HG03103 (cell line): Measurements from ENCODE around the gene SLC30A2.
"Not testable (repeated sequence)": the region's sequence is repeated elsewhere in the genome, so short reads cannot be mapped to it uniquely, and the experiment has no call there.

ENCODE experiments used
- ATAC-seq: cut with Tn5 transposase; IDR thresholded peaks from one replicate; pipeline ENCODE4 v1.9.1; 2021; ENCODE audit warnings: low read depth; ENCODE audit not compliant: unreplicated experiment

SLC30A2 gene, protein sequence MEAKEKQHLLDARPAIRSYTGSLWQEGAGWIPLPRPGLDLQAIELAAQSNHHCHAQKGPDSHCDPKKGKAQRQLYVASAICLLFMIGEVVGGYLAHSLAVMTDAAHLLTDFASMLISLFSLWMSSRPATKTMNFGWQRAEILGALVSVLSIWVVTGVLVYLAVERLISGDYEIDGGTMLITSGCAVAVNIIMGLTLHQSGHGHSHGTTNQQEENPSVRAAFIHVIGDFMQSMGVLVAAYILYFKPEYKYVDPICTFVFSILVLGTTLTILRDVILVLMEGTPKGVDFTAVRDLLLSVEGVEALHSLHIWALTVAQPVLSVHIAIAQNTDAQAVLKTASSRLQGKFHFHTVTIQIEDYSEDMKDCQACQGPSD

DNA sequence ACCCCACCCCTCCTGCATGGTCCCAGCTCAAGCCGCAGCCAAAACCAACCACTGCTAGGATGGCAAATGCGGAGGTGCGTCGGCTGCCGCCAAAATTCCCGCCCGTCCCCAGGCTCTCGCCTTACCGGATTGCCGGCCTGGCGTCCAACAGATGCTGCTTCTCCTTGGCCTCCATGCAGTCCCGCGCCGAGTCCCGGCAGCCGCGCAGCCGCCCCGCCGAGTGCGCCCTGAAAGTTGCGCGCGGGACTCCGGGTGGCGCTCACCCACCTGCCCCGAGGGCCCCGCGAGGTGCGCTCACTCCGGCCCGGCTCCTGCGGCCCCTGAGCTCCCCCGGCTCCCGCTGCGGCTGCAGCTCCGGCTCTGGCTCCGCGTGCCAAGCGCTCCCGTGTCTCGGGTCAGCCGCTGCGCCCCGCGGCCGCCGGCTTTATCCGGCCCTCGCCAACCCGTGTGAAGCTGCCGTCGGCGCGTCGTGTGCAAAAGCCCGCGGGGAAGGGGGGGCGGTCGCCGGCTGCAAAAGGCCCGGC, at the start of gene SLC30A2:
Gene SLC30A2, minus strand, starts transcription at position 397 of the 524 bp plus-strand sequence. Its CDS starts 222 bp downstream, at position 175.
- ATAC-seq, result no peak

DNA sequence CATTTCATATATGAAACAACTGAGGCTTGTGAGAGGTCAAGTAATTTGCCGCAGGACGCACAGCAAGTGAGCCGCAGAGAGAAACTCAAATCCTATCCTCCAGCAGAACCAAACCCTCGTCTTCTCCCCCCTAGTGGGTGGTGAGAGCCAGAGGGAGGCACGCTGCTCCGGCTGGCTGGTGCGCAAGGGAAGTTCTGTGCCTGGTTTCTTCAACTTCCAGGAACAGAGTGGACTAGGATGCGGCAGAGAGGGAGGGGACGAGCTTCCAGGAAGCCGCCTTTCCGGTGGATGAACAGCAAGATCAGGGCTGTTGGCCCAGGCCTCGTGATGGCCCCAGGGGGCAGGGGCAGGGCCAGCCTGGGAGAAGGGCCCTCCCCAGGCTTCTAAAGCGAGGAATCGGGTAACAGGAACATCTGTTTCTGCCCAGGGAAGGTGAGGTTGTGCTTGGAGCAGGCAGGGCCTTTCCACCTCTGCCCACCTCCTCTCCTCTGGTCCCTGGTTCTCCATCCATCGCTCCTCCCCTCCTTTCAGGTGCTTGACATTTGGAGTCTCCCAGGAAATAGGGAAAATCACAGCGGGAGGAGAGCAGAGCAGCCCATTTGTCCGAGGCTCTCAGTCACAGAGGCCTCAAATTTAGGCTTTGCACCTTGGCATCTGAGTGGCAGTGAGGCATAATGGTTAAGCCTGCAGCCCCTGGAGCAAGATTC, 48.9 kb upstream of the SLC30A2 start:
- ATAC-seq, result no peak

DNA sequence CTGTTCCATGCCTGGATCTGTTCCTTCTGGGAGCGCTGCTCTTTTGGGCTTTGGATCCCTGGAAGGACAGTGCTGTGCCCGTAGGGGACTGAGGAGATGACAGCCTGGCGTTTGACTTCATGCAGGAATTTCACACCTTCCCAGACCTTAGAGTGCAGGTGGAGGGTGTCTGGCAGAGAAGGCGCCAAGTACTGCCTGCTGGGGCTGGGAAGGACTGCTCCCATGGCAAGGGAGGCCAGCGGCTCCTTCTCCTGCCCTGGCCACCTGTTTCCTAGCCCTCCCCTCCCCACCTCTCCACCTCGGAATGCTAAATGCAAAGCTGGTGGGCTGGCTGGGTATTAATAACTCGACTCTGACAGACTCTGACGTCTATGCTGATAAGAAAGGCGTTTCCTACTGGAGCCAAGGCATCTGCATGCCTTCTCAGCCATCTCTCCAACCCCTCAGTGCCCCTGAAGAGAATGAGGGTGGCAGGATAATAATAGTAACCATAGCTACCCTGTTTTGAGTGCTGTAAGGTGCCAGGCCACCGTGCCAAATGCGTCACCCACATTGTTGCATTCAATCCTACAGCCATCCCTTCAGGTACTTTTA, 48.3 kb upstream of the SLC30A2 start:
- ATAC-seq, result no peak

DNA sequence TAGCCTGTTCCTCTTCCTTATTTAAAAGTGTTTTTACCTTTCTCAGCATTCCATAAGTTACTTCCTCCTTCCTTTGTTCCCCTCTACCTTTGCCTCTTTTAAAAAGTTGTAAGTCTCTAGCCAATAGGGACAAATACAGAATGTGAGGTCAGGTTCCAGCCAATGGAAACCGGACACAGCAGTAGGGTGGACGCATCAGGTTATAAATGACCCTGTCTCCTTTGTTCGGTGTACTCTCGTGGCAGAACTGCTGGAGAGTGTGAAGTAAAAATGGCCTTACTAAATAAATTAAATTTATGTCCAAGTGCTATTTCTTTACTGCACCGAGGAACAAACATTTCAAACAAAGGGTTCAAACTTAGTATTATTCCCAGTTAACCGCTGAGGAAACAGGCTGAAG, 47.7 kb upstream of the SLC30A2 start:
- not testable (repeated sequence) for ATAC-seq

DNA sequence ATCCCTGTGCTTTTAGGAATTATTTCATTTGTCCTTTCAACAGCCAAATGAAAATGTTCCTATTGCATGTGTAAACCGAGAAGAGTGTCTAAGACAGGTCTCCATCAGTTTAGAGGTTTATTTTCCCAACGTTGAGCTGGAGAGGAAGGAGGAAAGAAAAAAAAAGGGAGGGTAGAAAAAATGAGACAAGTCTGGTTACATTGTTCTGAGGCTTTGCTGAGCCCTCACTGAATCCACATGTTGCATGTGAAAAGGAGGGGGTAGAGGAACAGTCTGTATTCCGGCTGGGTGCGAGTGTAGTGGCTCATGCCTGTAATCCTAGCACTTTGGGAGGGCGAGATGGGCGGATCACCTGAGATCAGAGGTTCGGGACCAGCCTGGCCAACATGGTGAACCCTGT, 46.5 kb upstream of the SLC30A2 start:
- ATAC-seq, result no peak

DNA sequence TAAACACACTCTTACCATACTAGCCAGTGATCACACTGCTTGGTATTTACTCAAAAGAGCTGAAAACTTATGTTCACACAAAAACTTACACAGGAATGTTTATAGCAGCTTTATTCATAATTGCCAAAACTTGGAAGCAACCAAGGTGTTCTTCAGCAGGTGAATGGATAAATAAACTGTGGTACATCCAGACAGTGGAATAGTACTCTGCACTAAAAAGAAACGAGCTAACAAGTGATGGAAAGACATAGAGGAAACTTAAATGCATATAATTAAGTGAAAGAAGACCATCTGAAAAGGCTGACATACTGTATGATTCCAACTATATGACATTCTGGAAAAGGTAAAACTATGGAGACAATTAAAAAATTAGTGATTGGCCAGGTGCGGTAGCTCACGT, 45.0 kb upstream of the SLC30A2 start:
- ATAC-seq, result no peak

DNA sequence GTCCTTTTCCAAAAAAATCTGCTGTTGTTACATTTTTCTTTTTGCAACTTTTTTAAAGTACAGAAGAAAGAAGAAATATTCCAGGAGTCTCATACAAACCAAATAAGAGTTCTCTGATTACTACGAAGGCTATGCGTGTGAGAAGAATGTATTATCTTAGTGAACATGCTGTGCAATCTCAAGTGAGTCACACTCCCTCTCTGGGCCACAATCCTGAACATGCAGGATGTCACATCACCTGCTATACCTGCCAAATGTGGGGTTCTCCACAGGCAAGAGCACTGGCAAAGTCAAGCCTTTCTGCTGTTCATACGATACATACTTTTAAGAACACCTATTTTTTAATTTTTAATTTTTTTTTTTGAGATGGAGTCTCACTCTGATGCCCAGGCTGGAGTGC, 43.2 kb upstream of the SLC30A2 start:
- ATAC-seq, result no peak

DNA sequence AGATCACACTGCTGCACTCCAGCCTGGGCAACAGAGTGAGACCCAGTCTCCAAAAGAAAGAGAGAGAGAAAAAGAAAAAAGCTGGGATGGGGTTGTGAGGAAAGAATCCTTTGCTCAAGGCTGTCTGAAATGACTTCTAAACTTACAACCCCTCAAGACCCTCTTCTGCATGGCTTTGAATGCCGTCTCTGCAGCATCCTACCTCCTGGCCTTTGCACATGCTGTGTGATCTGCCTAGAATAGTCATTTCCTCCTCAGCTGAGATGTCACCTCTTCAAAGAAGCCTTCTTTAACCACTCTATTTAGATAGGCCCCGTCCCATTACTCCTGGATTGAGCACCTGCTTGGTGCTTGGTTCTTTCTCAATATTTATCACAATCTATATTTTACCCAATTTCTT, 38.9 kb upstream of the SLC30A2 start:
- ATAC-seq, result no peak

DNA sequence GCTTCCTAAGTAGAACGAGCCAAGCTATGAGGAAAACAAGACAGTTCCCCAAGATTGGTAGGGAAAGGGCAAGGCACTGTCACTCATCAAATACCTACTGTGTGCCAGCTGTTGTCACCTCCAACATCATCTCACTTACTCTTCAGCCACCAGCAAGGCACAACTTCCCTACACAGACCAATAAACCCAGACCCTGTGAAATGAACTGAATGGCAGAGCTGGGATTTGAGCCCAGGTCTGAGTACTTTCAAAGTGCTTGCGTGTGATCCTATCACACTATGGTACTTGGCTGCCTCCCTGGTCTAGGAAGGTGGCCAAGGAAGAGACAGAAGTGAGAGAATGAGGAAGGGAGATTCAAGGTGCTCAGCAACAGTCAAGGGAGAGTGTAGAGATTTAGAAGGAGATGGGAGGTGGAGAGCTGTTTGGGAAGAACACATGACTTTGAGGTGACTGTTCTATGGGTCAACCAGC, 38.2 kb upstream of the SLC30A2 start:
- no peak for ATAC-seq

DNA sequence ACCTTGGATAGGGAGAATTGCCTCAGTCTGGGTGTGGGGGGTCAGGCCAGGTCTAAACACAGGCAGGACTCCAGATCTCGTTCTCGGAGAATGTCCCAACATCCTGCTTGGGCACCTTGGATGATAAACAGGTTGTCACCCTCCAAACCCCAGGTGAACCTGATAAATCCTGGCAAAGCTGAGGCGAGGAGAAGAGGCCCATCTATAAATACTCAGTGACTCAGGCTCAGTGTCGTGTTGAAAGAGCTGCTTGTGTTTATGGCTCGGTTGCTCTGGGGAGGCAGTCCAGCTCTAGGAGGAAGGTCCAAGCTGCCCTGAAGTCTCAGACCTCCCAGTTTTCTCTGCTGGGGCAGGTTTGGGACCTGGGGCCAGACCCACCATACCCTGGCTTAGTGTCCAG, 37.3 kb upstream of the SLC30A2 start:
- no peak for ATAC-seq

DNA sequence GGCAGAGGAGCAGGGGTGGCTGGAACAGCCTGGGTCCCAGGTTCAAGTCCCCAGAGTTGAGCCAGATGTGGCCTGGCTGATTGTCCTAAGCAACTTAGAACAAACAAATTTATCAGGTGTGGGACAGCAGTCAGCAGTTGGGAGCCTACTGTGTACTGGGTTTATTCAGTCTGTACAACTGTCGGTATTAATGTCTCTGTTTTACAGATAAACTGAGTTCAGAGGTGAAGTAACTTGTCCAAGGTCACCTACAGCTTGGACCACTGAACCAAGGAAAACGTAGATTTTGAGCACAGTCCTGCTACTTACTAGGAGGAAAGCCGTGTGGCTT, 36.1 kb upstream of the SLC30A2 start:
- ATAC-seq, result no peak

DNA sequence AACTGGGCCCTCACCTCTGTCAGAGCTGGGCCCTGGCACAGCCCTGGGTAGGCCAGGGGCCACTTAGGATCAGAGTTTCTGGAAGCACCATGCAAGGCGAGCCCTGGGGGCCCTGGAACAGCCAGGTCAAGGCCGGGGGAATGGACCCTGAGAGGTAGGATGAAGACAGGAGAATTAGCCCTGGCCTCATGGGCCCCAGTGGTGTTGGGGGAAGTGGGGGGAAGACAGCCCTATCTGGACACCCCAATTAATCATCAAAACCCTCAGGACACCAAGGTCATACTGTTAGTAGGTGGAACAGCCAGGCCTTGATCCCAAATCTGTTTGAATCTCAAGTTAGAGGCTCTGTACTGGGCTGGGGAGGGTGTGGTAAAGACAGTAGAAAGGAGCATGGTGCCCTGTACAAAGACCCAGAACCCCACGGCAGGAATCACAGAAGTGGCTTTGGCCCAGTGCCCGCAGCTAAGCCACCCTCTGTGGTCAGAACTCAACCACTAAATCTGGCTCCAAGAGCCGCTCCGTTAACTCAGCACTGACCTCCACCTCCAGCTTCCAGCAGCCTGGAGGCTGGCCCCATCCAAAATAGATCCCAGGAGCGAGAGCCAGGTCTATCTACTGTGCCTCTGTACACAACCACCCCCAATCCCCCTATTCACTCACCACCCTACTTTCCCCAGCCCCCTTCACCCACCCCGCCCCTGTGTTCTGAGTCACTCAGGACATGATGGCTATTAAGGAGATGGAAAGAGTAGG, 35.5 kb upstream of the SLC30A2 start:
- no peak for ATAC-seq

DNA sequence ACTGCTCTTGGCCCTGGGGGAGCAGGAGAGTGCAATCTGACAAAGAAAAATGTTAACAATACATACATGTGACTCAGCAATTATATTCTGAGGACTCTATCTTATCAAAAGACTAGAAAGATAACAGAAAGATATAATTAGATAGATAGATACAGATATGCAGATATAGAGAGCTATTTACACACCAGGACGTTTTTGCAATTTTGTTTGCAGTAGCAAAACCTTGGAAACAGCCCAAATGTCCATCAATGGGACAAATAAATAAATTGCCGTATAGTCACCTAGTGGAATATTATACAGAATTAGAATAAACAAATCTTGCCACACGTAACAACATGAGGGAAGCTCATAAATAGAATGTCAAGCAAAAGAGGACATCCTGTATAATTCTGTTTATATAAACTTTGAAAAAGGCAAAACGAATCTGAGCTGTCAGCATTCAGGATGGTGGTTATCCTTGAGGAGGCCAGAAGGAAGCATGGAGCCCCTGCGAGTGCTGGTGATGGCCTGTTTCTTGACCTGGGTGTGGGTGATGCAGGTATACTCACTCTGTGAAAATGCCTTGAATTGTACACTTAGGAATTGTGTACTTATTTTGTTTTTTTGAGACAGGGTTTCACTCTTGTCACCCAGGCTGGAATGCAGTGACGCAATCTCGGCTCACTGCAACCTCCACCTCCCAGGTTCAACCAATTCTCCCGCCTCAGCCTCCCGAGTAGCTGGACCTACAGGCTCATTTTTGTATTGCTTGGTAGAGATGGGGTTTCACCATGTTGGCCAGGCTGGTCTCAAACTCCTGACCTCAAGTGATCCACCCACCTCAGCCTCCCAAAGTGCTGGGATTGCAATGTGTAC, 34.3 kb upstream of the SLC30A2 start:
- no peak for ATAC-seq

DNA sequence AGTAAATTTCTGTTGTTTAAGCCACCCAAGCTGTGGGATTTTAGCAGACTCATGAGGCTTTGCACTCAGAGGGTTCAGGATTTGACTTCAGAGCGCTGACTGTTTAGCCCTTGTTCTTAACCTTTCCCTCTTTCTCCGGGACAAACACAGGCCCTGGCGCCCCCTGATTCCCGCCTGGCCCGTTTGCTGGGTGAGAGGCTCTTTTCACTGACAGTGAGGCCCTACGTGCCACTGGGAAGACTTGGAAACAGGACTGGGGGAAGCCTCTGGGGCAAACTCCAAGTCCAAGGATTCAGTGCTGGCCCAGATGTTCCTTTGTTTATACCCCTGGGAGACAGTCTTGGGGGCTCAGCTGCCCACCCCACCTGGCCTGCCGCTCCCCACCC, 33.3 kb upstream of the SLC30A2 start:
- ATAC-seq, result no peak

DNA sequence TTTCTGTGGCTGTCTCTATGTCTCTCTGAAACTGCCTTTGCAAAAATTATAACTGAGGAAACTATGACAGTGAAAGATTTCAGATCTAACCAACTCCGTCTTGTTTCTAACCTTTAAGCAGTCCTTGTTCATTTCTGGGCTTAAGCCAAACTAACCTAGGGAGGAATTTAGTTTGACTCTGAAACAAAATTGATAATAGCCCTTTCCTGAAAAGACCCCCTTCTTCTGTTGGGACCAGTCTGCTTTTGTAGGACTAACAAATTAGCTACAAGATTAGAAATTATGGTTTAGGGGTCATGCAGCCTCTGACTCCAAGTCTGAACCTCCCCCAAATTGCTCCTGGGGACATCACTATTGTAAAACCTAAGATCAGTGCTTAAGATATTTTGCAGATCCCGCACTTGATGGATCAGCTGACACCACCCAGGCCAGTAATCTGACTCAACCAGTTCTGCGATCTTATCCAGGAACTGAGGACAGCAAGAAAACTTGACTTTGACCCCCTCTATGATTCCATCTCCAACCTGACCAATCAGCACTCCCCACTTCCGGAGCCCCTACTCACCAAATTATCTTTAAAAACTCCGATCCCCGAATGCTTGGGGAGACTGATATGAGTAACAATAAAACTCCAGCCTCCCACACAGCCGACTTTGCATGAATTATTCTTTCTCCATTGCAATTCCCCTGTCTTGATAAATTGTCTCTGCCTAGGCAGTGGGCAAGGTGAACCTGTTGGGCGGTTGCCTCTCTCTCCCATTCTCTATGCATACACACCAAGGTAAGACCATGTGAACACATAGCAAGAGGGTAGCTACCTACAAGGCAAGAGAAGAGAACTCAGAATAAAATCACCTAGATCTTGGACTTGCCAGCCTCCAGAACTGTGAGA, 32.6 kb upstream of the SLC30A2 start:
- ATAC-seq, result no peak

DNA sequence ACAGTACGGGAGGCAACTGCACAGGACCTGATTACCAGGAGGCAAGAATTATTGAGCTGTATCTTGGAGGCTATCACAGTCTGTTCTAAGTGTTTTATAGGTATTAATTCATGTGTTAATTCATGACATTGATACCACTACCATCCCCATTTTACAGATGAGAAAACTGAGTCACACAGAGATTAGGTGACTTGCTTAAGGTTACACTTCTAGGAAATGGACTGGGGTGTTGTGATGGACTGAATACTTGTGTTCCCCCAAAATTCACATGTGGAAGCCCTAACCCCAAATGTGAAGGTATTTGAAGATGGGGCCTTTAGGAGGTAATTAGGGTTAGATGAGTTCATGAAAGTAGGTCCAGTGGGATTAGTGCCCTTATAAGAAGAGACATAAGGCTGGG, 31.6 kb upstream of the SLC30A2 start:
- ATAC-seq, result no peak

DNA sequence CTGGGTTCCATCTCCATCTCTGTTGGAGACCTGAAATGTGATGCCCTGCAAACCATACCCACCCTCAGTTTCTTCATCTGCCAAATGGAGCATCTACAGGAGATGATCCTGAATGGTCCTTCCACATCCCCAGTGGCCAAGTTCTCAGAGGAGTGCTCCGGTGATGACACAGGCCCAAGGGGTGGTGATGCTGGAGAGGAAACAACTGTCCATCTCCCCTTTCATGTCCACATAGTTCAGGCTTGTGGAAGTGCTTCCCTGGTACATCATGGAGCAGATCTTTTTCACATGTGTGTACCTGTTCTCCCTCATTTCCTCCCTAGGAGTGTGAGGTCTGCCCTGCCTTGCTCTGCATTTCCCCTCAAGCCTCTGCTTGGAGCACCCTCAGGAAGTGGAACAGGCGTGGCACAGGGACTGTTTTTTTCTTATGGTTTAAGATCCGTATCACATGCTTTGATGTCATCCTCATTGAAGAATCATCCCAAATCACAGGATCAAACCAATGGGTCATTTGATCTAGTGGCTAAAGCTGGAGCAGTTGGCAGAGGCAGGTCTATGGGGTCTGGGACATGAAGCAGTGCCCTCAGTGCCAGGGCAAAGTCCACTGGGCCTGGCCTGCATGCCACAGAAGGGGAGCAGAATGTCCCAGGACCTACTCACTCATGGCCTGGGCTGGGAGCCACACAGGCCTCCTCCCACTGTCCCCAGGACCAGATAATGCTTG, 29.7 kb upstream of the SLC30A2 start:
- ATAC-seq, result no peak

DNA sequence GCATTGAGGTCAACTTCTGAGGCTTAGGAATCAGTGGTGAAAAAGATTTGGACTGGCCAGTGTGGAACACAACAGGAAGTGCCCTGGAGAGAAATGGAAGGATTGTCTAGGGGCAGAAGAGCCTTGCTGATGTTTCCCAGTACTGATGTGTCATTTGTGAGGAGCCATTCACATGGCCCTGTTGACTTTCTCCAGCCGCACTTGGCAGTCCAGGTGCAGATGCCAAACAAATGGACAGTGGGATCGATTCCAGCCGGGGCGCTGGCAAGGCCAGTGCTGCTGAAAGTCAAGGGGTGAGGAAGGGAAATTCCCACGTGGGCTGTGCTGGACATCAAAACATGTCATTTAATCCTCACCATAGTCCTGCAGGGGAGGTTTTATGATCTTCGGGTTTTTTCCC, 26.4 kb upstream of the SLC30A2 start:
- no peak for ATAC-seq
